Naive thymus-derived CD8-positive, alpha-beta T cell (primary cell): Measurements from ENCODE around the gene DNAH17. TPM values are rescaled to one million over a fixed set of nuclear protein-coding genes. Genes with fewer than 3 reads are reported as not detected.

Experiments used
- ATAC-seq, 2 donors: fragments of 150-1000 bp; cut with Tn5 transposase in 1 of 2; sonication (Bioruptor Pico), chemical (Tn5 transposase) in 1 of 2; 1 replicate in 1 of 2; 2 replicates in 1 of 2; pipeline ENCODE4 v1.10.0; 2021; ENCODE audit warnings: mild to moderate bottlenecking in 2 of 2, moderate library complexity in 2 of 2
- POLR2A ChIA-PET: fragments of 350-600 bp; sonication (Branson Sonifier 250); formaldehyde crosslinking; loops from one replicate; lab custom pipeline; 2021; ENCODE audit warnings: antibody characterized with exemption; lab: Charles Lee
- DNase-seq, 10 donors: peaks; one replicate each; pipeline versions ENCODE4 v3.0.0 to v3.0.0-alpha.2; 2020 to 2022
- H3K27ac Mint-ChIP-seq, 10 donors: one replicate each; pipeline ENCODE4 v1.8.0; 2020 to 2022; ENCODE audit warnings: mild to moderate bottlenecking in 10 of 10, mixed read lengths in 10 of 10, moderate library complexity in 4 of 10, inconsistent platforms in 1 of 10
- H3K27me3 Mint-ChIP-seq, 5 donors: one replicate each; pipeline ENCODE4 v1.8.0; 2021 to 2022; ENCODE audit warnings: mixed read lengths in 5 of 5
- H3K36me3 Mint-ChIP-seq, 3 donors: one replicate each; pipeline ENCODE4 v1.8.0; 2020 to 2022; ENCODE audit warnings: mixed read lengths in 3 of 3, mild to moderate bottlenecking in 2 of 3, inconsistent platforms in 1 of 3
- H3K4me1 Mint-ChIP-seq, 4 donors: one replicate each; pipeline ENCODE4 v1.8.0; 2021 to 2022; ENCODE audit warnings: mixed read lengths in 4 of 4
- H3K4me3 Mint-ChIP-seq, 10 donors: one replicate each; pipeline ENCODE4 v1.8.0; 2020 to 2022; ENCODE audit warnings: mild to moderate bottlenecking in 10 of 10, mixed read lengths in 10 of 10, moderate library complexity in 6 of 10, inconsistent platforms in 1 of 10
- H3K9me3 Mint-ChIP-seq, 9 donors: one replicate each; pipeline ENCODE4 v1.8.0; 2020 to 2022; ENCODE audit warnings: mixed read lengths in 9 of 9, mild to moderate bottlenecking in 3 of 9, inconsistent platforms in 1 of 9, moderate library complexity in 1 of 9
- polyA plus RNA-seq, 3 donors: library from polyadenylated mRNA; unstranded; fragments of 300-500 nt; fragmentation: Illumina TruSeq; gene quantifications; one replicate each; pipeline ENCODE4 v1.2.3, GENCODE V29; 2021
- total RNA-seq, 8 experiments: library from RNA in 2 of 8; stranded (reverse) in 2 of 8; gene quantifications; one replicate each; pipeline ENCODE4 v1.2.3 and lab custom pipeline; 2021 to 2026

Gene DNAH17
- total and polyA plus RNA-seq, 5 experiments from 2014 or later = 0.28 to 0.81 (median 0.38) TPM; not detected in 2

- Mint-ChIP-seq H3K9me3 (no peaks in the 10 kb centered on the region), H3K36me3 (peaks cover 0 to 26% (median 0%) of the 10 kb centered on the region in 3 donors), H3K27me3 (no peaks in the 10 kb centered on the region), H3K4me1 (peaks cover 26 to 71% (median 52%) of the 10 kb centered on the region in 4 donors), H3K4me3 (peak overlapping the region; percentile 55 to 78 (median 70)), H3K27ac (peak overlapping the region; percentile 88 to 99 (median 92))
- POLR2A ChIA-PET = no interaction called here
- ATAC-seq = peak; percentile 89 to 90
- peak in 9 of 10 donors; percentile 48 to 69 (median 55) for DNase-seq
These were observed 162.7 kb downstream of the DNAH17 start for GRCh38 chr17:78414178-78415162.

GRCh38 chr17:78412403-78412802 is 164.8 kb downstream of the DNAH17 start:
- no peak for ATAC-seq
- POLR2A ChIA-PET = interaction anchor here (0.5 to 0.7 kb wide), 2 partner anchors 29 to 350 kb away, joined by 3 to 7 read pairs; no protein-coding TSS in a partner anchor
- H3K9me3 Mint-ChIP-seq = no peaks in the 10 kb centered on the region
- H3K4me3 Mint-ChIP-seq = peak overlapping the region in 3 of 10 donors; percentile 25 to 81 (median 26)
- peak overlapping the region; percentile 70 to 99 (median 90) for H3K27ac Mint-ChIP-seq
- H3K4me1 Mint-ChIP-seq = peaks cover 33 to 88% (median 63%) of the 10 kb centered on the region in 4 donors
- DNase-seq = peak in 1 of 10 donors; percentile 53
- H3K27me3 Mint-ChIP-seq = no peaks in the 10 kb centered on the region
- peaks cover 0 to 31% (median 0%) of the 10 kb centered on the region in 3 donors for H3K36me3 Mint-ChIP-seq

GRCh38 chr17:78411241-78411857 is 165.8 kb downstream of the DNAH17 start:
- Mint-ChIP-seq H3K4me3 (no peak overlapping the region), H3K27me3 (no peaks in the 10 kb centered on the region), H3K36me3 (peaks cover 0 to 27% (median 0%) of the 10 kb centered on the region in 3 donors), H3K27ac (peak overlapping the region in 7 of 10 donors; percentile 42 to 77 (median 47)), H3K9me3 (no peaks in the 10 kb centered on the region), H3K4me1 (peaks cover 31 to 85% (median 54%) of the 10 kb centered on the region in 4 donors)
- ATAC-seq (no peak), DNase-seq (no peak)
- POLR2A ChIA-PET = interaction anchor here (0.6 kb wide), 1 partner anchor 31 kb away, joined by 3 read pairs; no protein-coding TSS in a partner anchor

- POLR2A ChIA-PET = no interaction called here
- peaks cover 24 to 71% (median 41%) of the 10 kb centered on the region in 4 donors for H3K4me1 Mint-ChIP-seq
- H3K27me3 Mint-ChIP-seq = no peaks in the 10 kb centered on the region
- DNase-seq (no peak), ATAC-seq (no peak)
- H3K27ac Mint-ChIP-seq = peak overlapping the region; percentile 21 to 85 (median 59)
- no peak overlapping the region for H3K4me3 Mint-ChIP-seq
- peaks cover 0 to 41% (median 0%) of the 10 kb centered on the region in 3 donors for H3K36me3 Mint-ChIP-seq
- no peaks in the 10 kb centered on the region for H3K9me3 Mint-ChIP-seq
These were observed 167.8 kb downstream of the DNAH17 start for GRCh38 chr17:78409191-78409928.

- Mint-ChIP-seq H3K36me3 (peaks cover 0 to 48% (median 3%) of the 10 kb centered on the region in 3 donors), H3K27me3 (no peaks in the 10 kb centered on the region), H3K27ac (peak overlapping the region in 8 of 10 donors; percentile 38 to 74 (median 58)), H3K9me3 (no peaks in the 10 kb centered on the region), H3K4me1 (peaks cover 22 to 63% (median 34%) of the 10 kb centered on the region in 4 donors), H3K4me3 (no peak overlapping the region)
- no peak for ATAC-seq
- POLR2A ChIA-PET = no interaction called here
- no peak for DNase-seq
These were observed 168.6 kb downstream of the DNAH17 start for GRCh38 chr17:78408476-78409050.

GRCh38 chr17:78407387-78408000 is 169.7 kb downstream of the DNAH17 start:
- Mint-ChIP-seq H3K27ac (peak overlapping the region in 5 of 10 donors; percentile 35 to 74 (median 59)), H3K4me3 (no peak overlapping the region), H3K9me3 (no peaks in the 10 kb centered on the region), H3K4me1 (peaks cover 20 to 53% (median 26%) of the 10 kb centered on the region in 4 donors), H3K36me3 (peaks cover 0 to 59% (median 3%) of the 10 kb centered on the region in 3 donors), H3K27me3 (no peaks in the 10 kb centered on the region)
- ATAC-seq (no peak), DNase-seq (no peak)
- POLR2A ChIA-PET = no interaction called here

- H3K9me3 Mint-ChIP-seq = no peaks in the 10 kb centered on the region
- DNase-seq (no peak), ATAC-seq (no peak)
- H3K36me3 Mint-ChIP-seq = peaks cover 0 to 63% (median 3%) of the 10 kb centered on the region in 3 donors
- no peak overlapping the region for H3K4me3 Mint-ChIP-seq
- peaks cover 20 to 48% (median 21%) of the 10 kb centered on the region in 4 donors for H3K4me1 Mint-ChIP-seq
- peak overlapping the region in 4 of 10 donors; percentile 33 to 74 (median 50) for H3K27ac Mint-ChIP-seq
- no peaks in the 10 kb centered on the region for H3K27me3 Mint-ChIP-seq
- POLR2A ChIA-PET = no interaction called here
These were observed 170.3 kb downstream of the DNAH17 start for GRCh38 chr17:78406920-78407319.

- DNase-seq = no peak
- Mint-ChIP-seq H3K4me1 (peaks cover 20 to 45% (median 21%) of the 10 kb centered on the region in 4 donors), H3K27me3 (no peaks in the 10 kb centered on the region), H3K27ac (peak overlapping the region in 3 of 10 donors; percentile 33 to 81 (median 41)), H3K4me3 (no peak overlapping the region), H3K9me3 (no peaks in the 10 kb centered on the region), H3K36me3 (peaks cover 0 to 66% (median 6%) of the 10 kb centered on the region in 3 donors)
- no peak for ATAC-seq
- POLR2A ChIA-PET = no interaction called here
These were observed 170.8 kb downstream of the DNAH17 start for GRCh38 chr17:78406396-78406795.

GRCh38 chr17:78403822-78404221 is 173.4 kb downstream of the DNAH17 start:
- Mint-ChIP-seq H3K4me1 (peaks cover 12 to 29% (median 14%) of the 10 kb centered on the region in 4 donors), H3K27me3 (no peaks in the 10 kb centered on the region), H3K9me3 (no peaks in the 10 kb centered on the region), H3K36me3 (peaks cover 0 to 79% (median 18%) of the 10 kb centered on the region in 3 donors), H3K4me3 (no peak overlapping the region), H3K27ac (peak overlapping the region in 1 of 10 donors; percentile 68)
- DNase-seq (no peak), ATAC-seq (no peak)
- POLR2A ChIA-PET = interaction anchor here (0.7 kb wide), 2 partner anchors 11 to 1754 kb away, joined by 3 to 4 read pairs; no protein-coding TSS in a partner anchor

GRCh38 chr17:78401891-78402290 is 175.3 kb downstream of the DNAH17 start:
- DNase-seq = no peak
- Mint-ChIP-seq H3K4me1 (peaks cover 2 to 13% (median 11%) of the 10 kb centered on the region in 4 donors), H3K9me3 (no peaks in the 10 kb centered on the region), H3K36me3 (peaks cover 0 to 92% (median 24%) of the 10 kb centered on the region in 3 donors), H3K27ac (peak overlapping the region in 1 of 10 donors; percentile 43), H3K27me3 (no peaks in the 10 kb centered on the region), H3K4me3 (no peak overlapping the region)
- no peak for ATAC-seq
- POLR2A ChIA-PET = interaction anchor here (0.6 to 1.5 kb wide), 2 partner anchors 13 to 89 kb away, joined by 3 to 5 read pairs; no protein-coding TSS in a partner anchor

GRCh38 chr17:78401246-78401645 is 175.9 kb downstream of the DNAH17 start:
- Mint-ChIP-seq H3K27ac (peak overlapping the region in 1 of 10 donors; percentile 55), H3K4me3 (no peak overlapping the region), H3K36me3 (peaks cover 0 to 96% (median 24%) of the 10 kb centered on the region in 3 donors), H3K27me3 (no peaks in the 10 kb centered on the region), H3K9me3 (no peaks in the 10 kb centered on the region), H3K4me1 (peaks cover 2 to 13% (median 8%) of the 10 kb centered on the region in 4 donors)
- DNase-seq (no peak), ATAC-seq (no peak)
- POLR2A ChIA-PET = interaction anchor here (0.6 to 1.5 kb wide), 2 partner anchors 13 to 88 kb away, joined by 3 to 5 read pairs; no protein-coding TSS in a partner anchor
